BE2C (cell line): ENCODE measurements around the gene SATB1.

Experiments used
- DNase-seq: peaks from one replicate; pipeline ENCODE4 v3.0.0-alpha.2; 2020
- H3K27me3 ChIP-seq: fragments of 250-450 bp; sonication (Bioruptor Pico); 2 replicates; pipeline ENCODE4 v1.5.1; 2020; ENCODE audit warnings: mild to moderate bottlenecking
- H3K36me3 ChIP-seq: fragments of 250-450 bp; sonication (Bioruptor Pico); 2 replicates; pipeline ENCODE4 v1.5.1; 2020; ENCODE audit warnings: mild to moderate bottlenecking
- H3K4me1 ChIP-seq: fragments of 250-450 bp; sonication (Bioruptor Pico); 2 replicates; pipeline ENCODE4 v1.5.1; 2020
- H3K4me3 ChIP-seq: 2 replicates; pipeline ENCODE4 v1.5.1; 2011; ENCODE audit warnings: low read depth, low read length
- H3K9me3 ChIP-seq: fragments of 250-450 bp; sonication (Bioruptor Pico); 2 replicates; pipeline ENCODE4 v1.5.1; 2020
- CTCF ChIP-seq: IDR thresholded peaks from 2 replicates; pipeline ENCODE4 v1.5.1; 2012; ENCODE audit warnings: mild to moderate bottlenecking, low read depth, low read length

Gene SATB1

GRCh38 chr3:18447720-18448119 lies 22.6 kb upstream of the SATB1 start:
- Histone ChIP-seq H3K4me3 (no peak overlapping the region), H3K9me3 (no peaks in the 10 kb centered on the region), H3K27me3 (peaks cover 31% of the 10 kb centered on the region), H3K4me1 (no peaks in the 10 kb centered on the region), H3K36me3 (no peaks in the 10 kb centered on the region)
- DNase-seq, result no peak
- no peak for TF ChIP-seq CTCF

- H3K4me3 ChIP-seq, result no peak overlapping the region
- H3K9me3 ChIP-seq, result no peaks in the 10 kb centered on the region
- peaks cover 36% of the 10 kb centered on the region for H3K27me3 ChIP-seq
- TF ChIP-seq CTCF, result no peak
- no peaks in the 10 kb centered on the region for H3K36me3 ChIP-seq
- no peaks in the 10 kb centered on the region for H3K4me1 ChIP-seq
- DNase-seq, result no peak
Measured at GRCh38 chr3:18446149-18446825, 21.1 kb upstream of the SATB1 start.

- H3K9me3 ChIP-seq, result no peaks in the 10 kb centered on the region
- TF ChIP-seq CTCF, result no peak
- no peak for DNase-seq
- H3K27me3 ChIP-seq, result peaks cover 36% of the 10 kb centered on the region
- H3K4me3 ChIP-seq, result no peak overlapping the region; the same call in 1 of the 2 replicates
- no peaks in the 10 kb centered on the region for H3K36me3 ChIP-seq
- H3K4me1 ChIP-seq, result no peaks in the 10 kb centered on the region
Measured at GRCh38 chr3:18445401-18446148, 20.4 kb upstream of the SATB1 start.

GRCh38 chr3:18444595-18445400 lies 19.7 kb upstream of the SATB1 start:
- Histone ChIP-seq H3K36me3 (no peaks in the 10 kb centered on the region), H3K27me3 (peaks cover 41% of the 10 kb centered on the region), H3K9me3 (no peaks in the 10 kb centered on the region), H3K4me3 (peak overlapping the region; percentile 42), H3K4me1 (no peaks in the 10 kb centered on the region)
- no peak for TF ChIP-seq CTCF
- DNase-seq, result peak; percentile 68

GRCh38 chr3:18443665-18444594 lies 18.8 kb upstream of the SATB1 start:
- Histone ChIP-seq H3K9me3 (no peaks in the 10 kb centered on the region), H3K27me3 (peaks cover 41% of the 10 kb centered on the region), H3K36me3 (no peaks in the 10 kb centered on the region), H3K4me3 (peak overlapping the region; percentile 42), H3K4me1 (no peaks in the 10 kb centered on the region)
- DNase-seq, result no peak
- TF ChIP-seq CTCF, result no peak
